ENCODE data around the gene KLC1. TPM values are rescaled to one million over a fixed set of nuclear protein-coding genes. Genes with fewer than 3 reads are reported as not detected.

Gene KLC1
- total and polyA plus RNA-seq, 2 of the 8 experiments (the other 6 are each of a cell fraction or from before 2014, with no cell fraction given) = 84.6 to 134 TPM

DNA sequence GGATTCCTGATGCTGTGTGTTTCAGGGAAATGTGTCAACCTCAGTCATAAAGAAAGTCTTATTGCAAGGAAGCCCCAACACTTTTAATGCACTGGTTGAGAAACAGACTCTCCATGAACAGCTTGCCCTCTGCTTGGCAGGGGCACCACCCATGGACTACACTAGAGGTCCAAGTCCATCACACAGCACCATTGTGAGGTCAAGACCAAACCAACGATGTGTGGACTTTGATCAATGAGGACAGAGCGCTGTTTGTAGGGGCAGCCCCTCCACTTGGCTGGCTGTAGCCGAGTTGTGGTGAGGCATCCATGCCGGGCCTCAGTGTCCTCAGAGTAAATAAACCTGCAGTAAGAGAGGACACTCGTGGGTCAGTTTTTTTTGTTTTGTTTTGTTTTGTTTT, 116.4 kb downstream of the KLC1 start:
- ChIA-PET POLR2A (ENCODE audit: partially characterized antibody) (interaction anchor here (1.2 to 2.2 kb wide), 2 partner anchors 9 to 11 kb away, joined by 5 to 6 read pairs; no protein-coding TSS in a partner anchor), CTCF (ENCODE audit: partially characterized antibody) (interaction anchor here (0.6 to 1.9 kb wide), 7 partner anchors 9 to 248 kb away, joined by 3 to 5 read pairs (median 4); no protein-coding TSS in a partner anchor)
- no peak overlapping the region for H3K18ac ChIP-seq (ENCODE audit: extremely low read depth, low read length)
- FAIRE-seq = no peak
- no peak overlapping the region for H2BK5ac ChIP-seq (ENCODE audit: low read depth, low read length)
- no peak overlapping the region for H2BK20ac ChIP-seq (ENCODE audit: low read length)
- H4K5ac ChIP-seq (ENCODE audit: insufficient read length, low read depth, low read length) = no peak overlapping the region
- no peak overlapping the region for H3K4me2 ChIP-seq (ENCODE audit: insufficient read depth in 1 of 2, low read depth in 2 of 2, low read length in 2 of 2)
- no peaks in the 10 kb centered on the region; a peak in 2 of 8 replicates for H3K36me3 ChIP-seq (ENCODE audit: control insufficient read depth in 2 of 4, insufficient read depth in 4 of 4, low read length in 3 of 4)
- H3K27me3 ChIP-seq (replicated peaks in 1 of 4; ENCODE audit: control insufficient read depth in 3 of 4, extremely low read depth in 1 of 4, insufficient read depth in 3 of 4, low read length in 3 of 4) = no peaks in the 10 kb centered on the region; a peak in 1 of 7 replicates
- H3K79me2 ChIP-seq (ENCODE audit: control insufficient read depth in 1 of 2, insufficient read depth in 2 of 2, low read length in 2 of 2) = no peaks in the 10 kb centered on the region
- no peak overlapping the region for H2BK120ac ChIP-seq (replicated peaks; ENCODE audit: low read depth, low read length)
- H3K23ac ChIP-seq (ENCODE audit: insufficient read length) = no peak overlapping the region
- H3K23me2 ChIP-seq (ENCODE audit: low read depth, low read length) = no peaks in the 10 kb centered on the region
- DNase-seq (ENCODE audit: low read depth in 1 of 2, low spot score in 2 of 2) = no peak
- no peak overlapping the region for H3K56ac ChIP-seq (replicated peaks; ENCODE audit: insufficient read length, low read depth, low read length)
- H3K4me3 ChIP-seq (ENCODE audit: extremely low read depth in 1 of 4, insufficient read depth in 2 of 4, low read depth in 3 of 4, low read length in 4 of 4) = no peak overlapping the region
- WGBS, 2 experiments (ENCODE audit: extremely low coverage in 1 of 2, insufficient coverage in 1 of 2, insufficient read length in 1 of 2, insufficient replicate concordance in 2 of 2, low coverage in 1 of 2, low lambda C conversion rate in 2 of 2, missing lambda C conversion rate in 1 of 2) = 88% methylated on average over 5 of the region's 5 CpGs; no CpG with 5 or more reads in 1 of the 2 experiments
- H4K20me1 ChIP-seq (replicated peaks in 1 of 2; ENCODE audit: control insufficient read depth in 1 of 2, insufficient read depth in 2 of 2, low read length in 2 of 2) = peaks cover 0 to 2% of the 10 kb centered on the region in 2 experiments
- H3K4ac ChIP-seq (replicated peaks; ENCODE audit: insufficient read length, low read depth, low read length) = no peak overlapping the region
- no peak overlapping the region for H3K14ac ChIP-seq (ENCODE audit: insufficient read length)
- H2BK12ac ChIP-seq (ENCODE audit: low read depth, low read length) = no peak overlapping the region
- no peaks in the 10 kb centered on the region for H3K79me1 ChIP-seq (ENCODE audit: low read depth, low read length)
- no peaks in the 10 kb centered on the region for H3K9me3 ChIP-seq (ENCODE audit: insufficient read depth in 2 of 2, low read depth in 1 of 2, low read length in 1 of 2)
- no peak overlapping the region for H2BK15ac ChIP-seq (ENCODE audit: low read length)
- no peak overlapping the region for H4K8ac ChIP-seq (ENCODE audit: extremely low read depth, insufficient read depth, low read length)
- no peak overlapping the region for H3K27ac ChIP-seq (ENCODE audit: low read depth, low read length)
- H4K91ac ChIP-seq (replicated peaks; ENCODE audit: insufficient read length, low read length) = no peak overlapping the region
- H3K9ac ChIP-seq (replicated peaks in 1 of 4; ENCODE audit: extremely low read depth in 1 of 4, low read depth in 3 of 4, low read length in 3 of 4) = no peak overlapping the region
- no peak overlapping the region for H2AK5ac ChIP-seq (ENCODE audit: low read depth, low read length)
- no peak for TF ChIP-seq CBX5 (IDR thresholded peaks at IDR 0.05; ENCODE audit: low read depth, low read length)
- TF ChIP-seq SP2 (IDR thresholded peaks at IDR 0.05; ENCODE audit: low read length) = no peak
- no peak for TF ChIP-seq GTF2F1 (IDR thresholded peaks at IDR 0.05; ENCODE audit: borderline replicate concordance, low read depth, low read length)
- TF ChIP-seq EZH2 (IDR thresholded peaks at IDR 0.05; ENCODE audit: low read depth, low read length, severe bottlenecking) = no peak
- no peak for TF ChIP-seq FOSL1 (IDR thresholded peaks at IDR 0.05; ENCODE audit: insufficient read depth, low read depth, low read length)
- no peak for TF ChIP-seq RFX5 (IDR thresholded peaks at IDR 0.05; ENCODE audit: borderline replicate concordance, low read depth, low read length)
- TF ChIP-seq KDM5A (IDR thresholded peaks at IDR 0.05; ENCODE audit: low read length) = no peak
- TF ChIP-seq NANOG (IDR thresholded peaks at IDR 0.05; ENCODE audit: insufficient read depth, low read depth, low read length, poor library complexity, severe bottlenecking) = no peak
- H3K4me1 ChIP-seq (replicated peaks in 1 of 4; ENCODE audit: control insufficient read depth in 3 of 4, insufficient read depth in 4 of 4, low read length in 3 of 4) = no peaks in the 10 kb centered on the region; a peak in 1 of 7 replicates
- no peak overlapping the region for H2AFZ ChIP-seq (ENCODE audit: low read length)
